HL-60 (cell line): ENCODE results near the gene SHLD1.

Source experiments
- GABPA ChIP-seq: IDR thresholded peaks from 2 replicates; pipeline ENCODE4 v1.6.1; 2012; ENCODE audit warnings: low read depth
- POLR2AphosphoS5 ChIP-seq: IDR thresholded peaks from 2 replicates; pipeline ENCODE4 v1.6.1; 2012; ENCODE audit warnings: low read depth
- SPI1 ChIP-seq: IDR thresholded peaks from 2 replicates; pipeline ENCODE4 v1.6.1; 2012; ENCODE audit warnings: low read depth, mild to moderate bottlenecking, borderline replicate concordance
- TF ChIP-seq, protein P1 (sequence below): IDR thresholded peaks from one replicate; pipeline ENCODE4 v1.5.1; 2011; ENCODE audit warnings: low read length, control low read depth, inconsistent platforms; ENCODE audit not compliant: insufficient read depth
- TF ChIP-seq, protein P2 (sequence below): IDR thresholded peaks from 2 replicates; pipeline ENCODE4 v1.6.1; 2012; ENCODE audit warnings: low read depth; ENCODE audit not compliant: insufficient replicate concordance

DNA sequence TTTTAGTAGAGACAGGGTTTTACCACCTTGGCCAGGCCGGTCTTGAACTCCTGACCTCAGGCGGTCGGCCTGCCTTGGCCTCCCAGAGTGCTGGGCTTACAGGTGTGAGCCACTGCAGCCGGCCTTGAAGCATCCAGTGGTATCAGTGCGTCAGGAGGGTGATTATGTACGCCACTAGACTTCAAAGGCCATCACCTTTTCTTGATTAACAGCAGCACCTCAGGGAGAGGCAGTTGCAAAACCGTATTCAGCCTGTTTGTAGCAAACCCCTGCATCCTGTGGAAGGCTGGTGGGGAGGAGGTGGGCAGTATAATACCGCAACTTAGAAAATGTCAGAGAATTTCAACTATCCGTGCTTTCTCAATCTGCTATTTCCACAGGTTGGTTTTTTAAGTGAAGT lies 27.3 kb upstream of the SHLD1 start:
- TF ChIP-seq, protein P1, sequence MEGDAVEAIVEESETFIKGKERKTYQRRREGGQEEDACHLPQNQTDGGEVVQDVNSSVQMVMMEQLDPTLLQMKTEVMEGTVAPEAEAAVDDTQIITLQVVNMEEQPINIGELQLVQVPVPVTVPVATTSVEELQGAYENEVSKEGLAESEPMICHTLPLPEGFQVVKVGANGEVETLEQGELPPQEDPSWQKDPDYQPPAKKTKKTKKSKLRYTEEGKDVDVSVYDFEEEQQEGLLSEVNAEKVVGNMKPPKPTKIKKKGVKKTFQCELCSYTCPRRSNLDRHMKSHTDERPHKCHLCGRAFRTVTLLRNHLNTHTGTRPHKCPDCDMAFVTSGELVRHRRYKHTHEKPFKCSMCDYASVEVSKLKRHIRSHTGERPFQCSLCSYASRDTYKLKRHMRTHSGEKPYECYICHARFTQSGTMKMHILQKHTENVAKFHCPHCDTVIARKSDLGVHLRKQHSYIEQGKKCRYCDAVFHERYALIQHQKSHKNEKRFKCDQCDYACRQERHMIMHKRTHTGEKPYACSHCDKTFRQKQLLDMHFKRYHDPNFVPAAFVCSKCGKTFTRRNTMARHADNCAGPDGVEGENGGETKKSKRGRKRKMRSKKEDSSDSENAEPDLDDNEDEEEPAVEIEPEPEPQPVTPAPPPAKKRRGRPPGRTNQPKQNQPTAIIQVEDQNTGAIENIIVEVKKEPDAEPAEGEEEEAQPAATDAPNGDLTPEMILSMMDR, result no peak
- TF ChIP-seq GABPA, result no peak
- no peak for TF ChIP-seq POLR2AphosphoS5
- TF ChIP-seq, protein P2, sequence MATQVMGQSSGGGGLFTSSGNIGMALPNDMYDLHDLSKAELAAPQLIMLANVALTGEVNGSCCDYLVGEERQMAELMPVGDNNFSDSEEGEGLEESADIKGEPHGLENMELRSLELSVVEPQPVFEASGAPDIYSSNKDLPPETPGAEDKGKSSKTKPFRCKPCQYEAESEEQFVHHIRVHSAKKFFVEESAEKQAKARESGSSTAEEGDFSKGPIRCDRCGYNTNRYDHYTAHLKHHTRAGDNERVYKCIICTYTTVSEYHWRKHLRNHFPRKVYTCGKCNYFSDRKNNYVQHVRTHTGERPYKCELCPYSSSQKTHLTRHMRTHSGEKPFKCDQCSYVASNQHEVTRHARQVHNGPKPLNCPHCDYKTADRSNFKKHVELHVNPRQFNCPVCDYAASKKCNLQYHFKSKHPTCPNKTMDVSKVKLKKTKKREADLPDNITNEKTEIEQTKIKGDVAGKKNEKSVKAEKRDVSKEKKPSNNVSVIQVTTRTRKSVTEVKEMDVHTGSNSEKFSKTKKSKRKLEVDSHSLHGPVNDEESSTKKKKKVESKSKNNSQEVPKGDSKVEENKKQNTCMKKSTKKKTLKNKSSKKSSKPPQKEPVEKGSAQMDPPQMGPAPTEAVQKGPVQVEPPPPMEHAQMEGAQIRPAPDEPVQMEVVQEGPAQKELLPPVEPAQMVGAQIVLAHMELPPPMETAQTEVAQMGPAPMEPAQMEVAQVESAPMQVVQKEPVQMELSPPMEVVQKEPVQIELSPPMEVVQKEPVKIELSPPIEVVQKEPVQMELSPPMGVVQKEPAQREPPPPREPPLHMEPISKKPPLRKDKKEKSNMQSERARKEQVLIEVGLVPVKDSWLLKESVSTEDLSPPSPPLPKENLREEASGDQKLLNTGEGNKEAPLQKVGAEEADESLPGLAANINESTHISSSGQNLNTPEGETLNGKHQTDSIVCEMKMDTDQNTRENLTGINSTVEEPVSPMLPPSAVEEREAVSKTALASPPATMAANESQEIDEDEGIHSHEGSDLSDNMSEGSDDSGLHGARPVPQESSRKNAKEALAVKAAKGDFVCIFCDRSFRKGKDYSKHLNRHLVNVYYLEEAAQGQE, result no peak
- no peak for TF ChIP-seq SPI1
